ENCODE measurements around the gene NEDD4L.

- TF ChIP-seq CTCF (IDR thresholded peaks at IDR 0.05) = no peak
- TF ChIP-seq POLR2A (IDR thresholded peaks at IDR 0.05; ENCODE audit: low read depth) = no peak
- no peak for TF ChIP-seq EP300 (IDR thresholded peaks at IDR 0.05)
These were observed 253.2 kb downstream of the NEDD4L start for GRCh38 chr18:58297198-58297597.

All from esophagus muscularis mucosa (tissue), 4 donors.